ENCODE results near the gene CDYL2.

DNA sequence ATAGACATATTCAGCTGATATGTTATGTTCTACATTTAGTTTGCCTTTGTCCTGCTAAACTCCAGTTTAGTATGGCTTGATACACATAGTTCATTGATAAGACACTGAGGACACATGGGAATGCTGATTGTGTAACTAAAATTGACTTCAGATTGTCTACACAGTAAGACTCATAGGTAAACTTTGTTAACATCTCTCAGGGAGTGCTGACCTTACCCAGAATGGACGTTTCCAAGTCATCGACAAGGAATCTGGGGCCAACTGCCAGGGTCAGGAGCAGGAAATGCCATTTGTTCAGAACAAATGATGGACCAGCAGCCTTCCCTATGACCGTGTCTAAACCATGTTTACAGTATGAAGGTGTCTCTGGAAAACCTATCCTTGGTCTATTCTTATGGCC is 204.9 kb downstream of the CDYL2 start:
- TF ChIP-seq TCF4 (CRISPR knock-in tag; IDR thresholded peaks at IDR 0.05; ENCODE audit: borderline replicate concordance) (no peak), BACH2 (CRISPR knock-in tag; IDR thresholded peaks at IDR 0.05; ENCODE audit: borderline replicate concordance) (no peak), PPARA (CRISPR knock-in tag; IDR thresholded peaks at IDR 0.05; ENCODE audit: borderline replicate concordance) (no peak), ZNF565 (CRISPR knock-in tag; conservative IDR thresholded peaks at IDR 0.05; ENCODE audit: low read depth) (no peak), ZC3H10 (CRISPR knock-in tag; IDR thresholded peaks at IDR 0.05) (no peak), ESRRG (CRISPR knock-in tag; IDR thresholded peaks at IDR 0.05) (no peak), ARNTL (CRISPR knock-in tag; IDR thresholded peaks at IDR 0.05; ENCODE audit: borderline replicate concordance, low read depth) (no peak), ZFP3 (CRISPR knock-in tag; IDR thresholded peaks at IDR 0.05) (no peak), ZNF70 (CRISPR knock-in tag; IDR thresholded peaks at IDR 0.05) (no peak), CSDC2 (CRISPR knock-in tag; IDR thresholded peaks at IDR 0.05) (no peak)
- TF ChIP-seq, protein P1, sequence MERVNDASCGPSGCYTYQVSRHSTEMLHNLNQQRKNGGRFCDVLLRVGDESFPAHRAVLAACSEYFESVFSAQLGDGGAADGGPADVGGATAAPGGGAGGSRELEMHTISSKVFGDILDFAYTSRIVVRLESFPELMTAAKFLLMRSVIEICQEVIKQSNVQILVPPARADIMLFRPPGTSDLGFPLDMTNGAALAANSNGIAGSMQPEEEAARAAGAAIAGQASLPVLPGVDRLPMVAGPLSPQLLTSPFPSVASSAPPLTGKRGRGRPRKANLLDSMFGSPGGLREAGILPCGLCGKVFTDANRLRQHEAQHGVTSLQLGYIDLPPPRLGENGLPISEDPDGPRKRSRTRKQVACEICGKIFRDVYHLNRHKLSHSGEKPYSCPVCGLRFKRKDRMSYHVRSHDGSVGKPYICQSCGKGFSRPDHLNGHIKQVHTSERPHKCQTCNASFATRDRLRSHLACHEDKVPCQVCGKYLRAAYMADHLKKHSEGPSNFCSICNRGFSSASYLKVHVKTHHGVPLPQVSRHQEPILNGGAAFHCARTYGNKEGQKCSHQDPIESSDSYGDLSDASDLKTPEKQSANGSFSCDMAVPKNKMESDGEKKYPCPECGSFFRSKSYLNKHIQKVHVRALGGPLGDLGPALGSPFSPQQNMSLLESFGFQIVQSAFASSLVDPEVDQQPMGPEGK (CRISPR knock-in tag; IDR thresholded peaks at IDR 0.05; ENCODE audit: borderline replicate concordance): no peak

All from SK-N-SH treated with all-trans-retinoic acid at 6 μM for 48 hours (cell line).